ENCODE measurements around the gene LIFR.

Gene LIFR

DNA sequence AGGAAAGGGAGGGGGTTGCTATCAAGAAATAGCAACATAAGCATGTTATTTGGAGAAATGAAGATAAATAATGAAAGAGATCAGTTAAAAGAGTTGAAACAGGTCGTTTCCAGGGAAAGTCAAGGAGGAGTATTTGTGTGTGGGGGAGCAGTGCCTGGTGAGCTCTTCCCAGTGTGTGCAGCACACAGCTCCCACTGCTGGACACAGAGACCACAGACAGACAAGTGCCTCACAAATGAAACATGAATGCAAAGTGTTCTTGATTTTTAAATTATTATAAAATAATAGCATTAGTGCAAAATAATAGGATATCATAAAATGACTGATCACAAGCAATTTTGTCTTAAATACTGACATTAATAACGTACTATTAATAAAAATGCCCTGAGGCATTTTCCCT is 40.8 kb downstream of the LIFR start:
- no peak for DNase-seq

DNA sequence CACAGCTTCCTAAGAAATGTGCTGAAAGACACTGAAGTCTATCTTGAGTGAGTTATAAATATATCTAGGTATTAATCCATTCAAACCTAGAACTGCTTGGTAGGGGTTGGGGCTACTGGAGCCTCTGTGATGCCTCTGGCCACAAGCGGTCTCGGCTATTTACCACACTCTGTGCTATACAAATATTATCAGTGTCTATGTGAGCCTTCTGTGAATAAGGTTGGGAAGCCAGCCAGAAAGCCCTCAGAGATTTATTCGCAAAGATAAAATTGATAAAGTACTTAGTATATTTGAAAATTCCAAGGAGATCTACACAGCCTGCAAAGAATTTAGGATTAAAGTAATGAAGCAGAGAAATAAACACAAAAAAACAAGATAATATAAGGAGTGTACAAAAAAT is 41.4 kb downstream of the LIFR start:
- DNase-seq: no peak

DNA sequence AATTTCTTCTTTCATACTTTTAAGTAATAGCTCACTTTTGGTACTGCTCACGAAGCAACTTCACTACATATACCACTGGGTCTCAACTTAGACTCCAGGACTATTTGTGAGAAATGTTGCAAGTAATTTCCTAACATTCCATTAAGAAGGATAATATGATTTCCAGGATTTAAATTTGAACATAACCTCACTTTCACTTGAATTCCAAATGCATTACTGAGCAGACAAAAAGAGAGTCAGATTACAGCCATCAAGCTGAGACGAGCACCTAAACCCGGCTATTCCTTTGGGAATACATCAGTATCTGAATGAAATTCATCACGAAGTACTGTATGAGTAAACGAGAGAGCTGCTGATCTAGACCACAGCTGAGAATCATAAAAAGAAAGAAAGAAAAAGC is 47.3 kb downstream of the LIFR start:
- DNase-seq: no peak

DNA sequence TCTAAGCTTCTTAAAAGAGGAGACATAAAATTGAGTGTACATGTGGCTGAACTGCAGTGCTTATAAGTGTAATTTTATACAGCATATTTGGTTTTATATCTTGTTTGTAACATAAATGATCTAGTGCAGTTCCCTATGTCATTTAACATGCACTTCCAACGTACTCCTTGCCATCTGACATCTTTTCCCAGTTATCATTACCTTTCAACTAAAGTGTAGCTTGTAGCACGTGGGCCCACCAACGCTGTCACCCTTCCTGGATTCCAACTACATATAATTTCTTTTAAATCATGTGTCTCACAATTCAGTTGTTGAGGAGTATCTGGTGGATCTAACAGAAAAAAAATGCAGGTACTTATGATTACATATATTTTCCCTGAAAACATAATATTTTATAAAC is 50.1 kb downstream of the LIFR start:
- no peak for DNase-seq

DNA sequence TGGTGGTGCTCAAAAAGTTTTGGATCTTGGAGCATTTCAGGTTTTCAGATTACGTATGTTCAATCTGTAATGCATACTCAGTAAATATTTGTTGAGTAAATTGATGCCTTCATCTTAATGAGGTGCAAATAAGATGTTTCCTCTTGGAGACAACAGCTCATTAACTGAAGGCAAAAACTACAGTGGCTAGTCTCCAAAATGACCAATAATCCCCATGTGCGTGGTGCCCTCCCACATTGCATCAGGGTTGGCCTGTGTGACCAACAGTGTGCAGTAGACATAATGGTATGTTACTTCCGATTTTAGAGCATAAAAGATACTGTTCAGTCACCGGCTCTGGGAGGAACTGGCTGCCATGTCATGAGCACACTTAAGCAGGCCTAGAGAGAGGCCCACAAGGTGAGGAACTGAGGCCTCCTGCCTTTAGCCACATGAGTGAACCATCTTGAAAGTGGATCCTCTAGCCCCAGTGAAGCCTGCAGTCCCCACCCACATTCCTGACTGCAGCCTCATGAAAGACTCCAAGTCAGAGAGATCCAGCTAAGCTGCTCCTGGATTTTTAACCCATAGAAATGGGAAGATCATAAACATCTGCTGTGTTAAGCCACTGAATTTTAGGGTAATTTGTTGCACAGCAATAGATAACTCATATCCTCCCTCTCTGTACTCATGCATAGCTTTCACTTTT is 55.7 kb downstream of the LIFR start:
- no peak for DNase-seq

DNA sequence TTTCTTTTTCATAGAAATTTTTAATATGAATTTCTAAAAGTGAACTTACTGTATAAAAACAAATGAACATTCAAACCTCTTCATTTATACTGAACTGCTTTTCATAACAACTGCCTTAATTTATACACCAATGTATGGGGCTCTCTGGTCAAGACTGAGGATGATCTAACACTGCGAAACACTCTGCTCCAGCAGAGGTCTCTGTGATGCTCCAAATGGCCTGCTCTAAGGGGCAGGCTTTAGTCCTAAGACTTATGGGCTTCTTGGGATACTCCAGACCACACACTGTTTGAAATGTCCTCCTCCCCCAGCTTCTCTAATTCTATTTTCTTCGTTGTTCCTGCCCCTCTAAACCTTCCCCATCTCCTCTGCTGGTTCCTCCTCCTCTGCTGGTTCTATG is 58.5 kb downstream of the LIFR start:
- no peak for DNase-seq

DNA sequence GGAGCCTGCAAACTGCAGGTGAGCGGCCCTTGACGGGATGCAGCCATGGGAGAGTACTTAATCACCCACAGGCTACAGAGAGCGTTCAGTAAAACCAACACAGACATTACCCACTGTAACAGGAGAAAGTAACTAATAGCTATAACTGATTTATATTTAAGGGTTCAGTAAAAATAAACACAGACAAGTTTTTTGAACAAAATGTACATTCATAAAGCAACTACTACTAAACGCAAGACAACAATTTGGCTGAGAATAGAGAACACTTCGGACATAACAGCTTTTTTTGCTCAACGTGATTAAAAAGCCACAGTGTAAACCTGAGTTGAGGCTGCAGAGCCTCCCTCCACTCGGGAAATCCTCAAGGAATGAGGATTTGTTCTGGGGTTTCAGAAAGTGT is 61.7 kb downstream of the LIFR start:
- no peak for DNase-seq

DNA sequence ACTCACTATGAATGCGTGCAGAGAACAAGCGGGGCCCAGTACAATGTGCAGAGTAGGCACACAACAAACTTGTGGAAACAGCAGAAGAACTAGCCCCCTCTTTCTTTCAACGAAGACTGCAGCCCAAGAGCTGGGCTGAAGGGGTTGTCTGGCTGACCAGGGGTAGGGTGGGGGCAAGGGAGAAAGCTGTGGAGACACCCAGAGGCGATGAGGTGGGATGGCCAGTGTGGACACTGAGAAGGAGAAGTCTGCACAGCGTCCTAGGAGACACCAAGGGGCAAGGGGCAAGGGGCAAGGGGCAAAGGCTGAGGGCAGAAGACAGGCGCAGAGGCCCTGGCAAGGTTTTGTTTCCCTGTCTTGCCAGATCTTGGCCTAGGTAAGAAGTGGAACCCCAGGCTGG is 62.3 kb downstream of the LIFR start:
- DNase-seq: no peak

DNA sequence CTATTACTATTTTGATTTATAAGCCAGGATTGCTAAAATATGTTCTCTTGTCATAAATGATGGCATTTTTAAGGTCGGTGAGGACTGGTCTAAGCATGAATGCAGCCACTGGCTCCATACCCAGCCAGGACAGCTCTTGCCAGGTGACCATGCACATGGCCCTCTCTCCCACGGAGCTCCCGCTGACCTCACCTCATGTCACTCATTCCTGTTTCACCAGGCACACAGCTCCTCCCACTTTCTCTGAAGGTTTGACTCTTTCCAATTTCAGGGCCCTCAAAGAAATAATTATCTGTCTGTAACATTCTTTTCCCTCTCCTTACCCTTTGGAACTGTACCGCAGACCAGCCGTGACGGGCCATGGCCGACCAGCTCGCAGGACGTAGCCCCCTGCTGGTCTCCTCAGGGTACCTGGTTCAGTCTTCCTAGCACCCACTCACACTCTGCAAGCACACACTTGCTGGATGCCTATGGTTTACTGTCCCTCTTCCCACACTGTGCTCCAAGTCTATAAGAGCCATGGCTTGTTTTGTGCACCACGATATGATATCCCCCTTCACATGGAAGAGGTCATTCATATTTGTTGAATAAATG is 72.5 kb downstream of the LIFR start:
- DNase-seq: no peak

DNA sequence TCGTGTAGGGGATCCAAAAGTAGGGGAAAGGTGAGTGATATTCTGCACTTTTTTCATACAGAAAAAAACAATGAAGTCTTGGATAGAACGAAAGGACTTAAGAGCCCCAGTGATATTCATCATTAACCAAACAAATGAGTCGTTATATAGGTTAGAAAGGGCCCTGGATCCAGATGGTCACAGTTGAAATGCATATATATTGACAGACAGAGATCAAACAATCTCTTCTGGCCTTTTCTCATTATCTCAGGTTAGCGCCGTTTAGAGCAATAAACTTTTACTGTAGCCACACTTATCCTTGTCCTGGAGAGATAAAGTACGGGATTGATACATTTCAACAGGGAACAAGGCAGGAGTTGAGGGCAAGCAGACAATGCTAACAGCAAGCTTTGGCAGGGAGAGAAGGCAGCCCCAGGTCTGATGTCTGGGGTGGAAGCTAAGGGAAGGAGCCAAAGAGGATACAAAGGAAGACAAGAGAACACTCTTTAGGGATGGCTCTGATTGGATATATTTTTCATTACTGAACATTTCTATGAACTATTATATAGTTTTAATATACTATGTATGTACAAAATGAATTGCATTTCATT is 77.0 kb downstream of the LIFR start:
- no peak for DNase-seq

DNA sequence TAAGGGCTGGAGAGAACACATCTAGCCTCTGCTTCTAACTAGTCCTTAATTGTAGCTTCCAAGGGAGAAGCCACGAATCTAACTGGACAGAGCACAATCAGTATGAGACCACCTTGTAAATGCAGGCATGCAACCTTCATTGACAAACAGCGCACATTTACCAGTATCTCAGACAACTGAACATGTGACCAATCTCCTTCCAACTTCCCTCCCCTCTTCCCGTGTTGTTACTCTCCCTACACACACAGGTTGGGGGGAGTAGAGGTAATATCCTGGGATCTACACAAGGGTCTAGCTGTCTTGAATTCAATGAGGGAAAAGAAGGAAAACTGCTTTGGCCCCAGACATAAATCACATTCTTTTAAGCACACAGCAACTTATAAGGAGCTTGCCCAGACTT is 77.6 kb downstream of the LIFR start:
- DNase-seq: no peak

DNA sequence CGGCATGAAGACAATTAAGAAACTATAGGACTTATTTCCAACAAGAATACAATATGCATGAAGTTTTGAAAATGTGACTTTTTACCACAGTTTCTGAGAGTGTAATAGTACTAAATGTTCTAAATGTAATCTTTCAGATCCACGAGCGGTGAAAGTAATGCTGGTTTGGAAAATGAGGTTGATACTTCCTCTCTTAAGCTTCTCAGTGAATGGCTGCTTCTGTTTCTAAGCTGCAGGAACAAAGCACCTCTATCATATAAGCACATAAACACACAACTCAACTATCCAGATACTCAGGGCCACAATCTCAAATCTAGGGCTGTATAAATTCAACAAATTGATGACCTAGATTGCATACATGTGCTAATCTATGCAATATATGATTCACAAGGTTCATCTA is 78.3 kb downstream of the LIFR start:
- no peak for DNase-seq

DNA sequence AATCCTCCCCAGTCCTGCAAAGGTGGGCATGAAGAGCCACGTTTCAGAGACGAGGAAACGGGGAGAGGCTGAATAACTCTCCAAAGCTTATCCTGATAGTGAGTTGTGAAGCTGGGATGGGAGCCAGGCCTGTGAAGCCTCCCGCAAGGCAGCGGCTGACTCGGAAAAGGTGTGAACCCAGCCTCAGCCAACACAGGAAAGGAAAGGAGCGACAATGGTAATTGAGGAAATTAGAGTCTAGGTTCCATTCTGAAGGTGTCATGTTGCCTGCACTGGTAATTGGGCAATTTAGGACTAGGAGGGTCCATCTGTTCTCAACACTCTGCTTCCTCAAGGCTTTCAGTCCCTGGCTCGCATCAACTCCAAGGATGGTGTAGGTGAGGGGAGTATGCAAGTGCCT is 83.4 kb downstream of the LIFR start:
- DNase-seq: no peak

DNA sequence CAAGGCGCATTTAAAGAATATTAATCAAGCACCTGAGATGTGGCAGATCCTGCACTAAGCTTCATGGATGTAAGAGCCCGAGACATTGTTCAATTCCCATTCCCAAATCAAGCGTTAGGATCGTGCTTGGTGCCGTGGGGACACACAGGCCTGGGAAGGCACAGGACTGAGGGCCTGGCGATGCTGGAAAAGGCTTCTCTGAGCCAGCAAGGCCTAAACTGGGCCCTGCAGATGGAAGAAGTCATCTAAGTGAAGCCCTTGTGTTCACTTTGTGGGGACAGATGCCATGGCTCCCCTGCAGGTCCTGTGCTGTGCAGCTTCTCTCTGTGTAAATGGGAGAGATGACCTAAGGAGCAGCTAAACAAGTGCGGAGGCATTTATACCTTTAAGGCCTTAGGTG is 83.9 kb downstream of the LIFR start:
- no peak for DNase-seq

DNA sequence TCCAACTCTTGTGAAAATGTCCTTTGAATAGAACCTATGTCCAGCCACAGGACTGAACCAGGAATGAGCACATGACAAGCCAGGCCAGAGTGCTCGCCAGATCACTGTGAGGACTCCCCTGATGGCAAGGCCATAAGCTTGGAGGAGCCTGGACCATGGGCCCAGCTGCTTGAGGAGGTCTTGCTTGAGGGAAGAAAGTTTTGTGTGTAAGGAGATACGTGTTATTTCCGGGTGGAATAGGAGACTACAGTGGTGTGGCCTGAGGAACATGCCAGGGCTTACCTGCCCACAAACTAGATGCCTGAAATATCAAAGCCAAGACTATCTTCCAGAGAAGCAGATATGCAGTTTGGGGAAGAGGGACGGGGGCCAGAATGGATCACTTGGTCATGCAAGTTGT is 84.7 kb downstream of the LIFR start:
- DNase-seq: no peak

DNA sequence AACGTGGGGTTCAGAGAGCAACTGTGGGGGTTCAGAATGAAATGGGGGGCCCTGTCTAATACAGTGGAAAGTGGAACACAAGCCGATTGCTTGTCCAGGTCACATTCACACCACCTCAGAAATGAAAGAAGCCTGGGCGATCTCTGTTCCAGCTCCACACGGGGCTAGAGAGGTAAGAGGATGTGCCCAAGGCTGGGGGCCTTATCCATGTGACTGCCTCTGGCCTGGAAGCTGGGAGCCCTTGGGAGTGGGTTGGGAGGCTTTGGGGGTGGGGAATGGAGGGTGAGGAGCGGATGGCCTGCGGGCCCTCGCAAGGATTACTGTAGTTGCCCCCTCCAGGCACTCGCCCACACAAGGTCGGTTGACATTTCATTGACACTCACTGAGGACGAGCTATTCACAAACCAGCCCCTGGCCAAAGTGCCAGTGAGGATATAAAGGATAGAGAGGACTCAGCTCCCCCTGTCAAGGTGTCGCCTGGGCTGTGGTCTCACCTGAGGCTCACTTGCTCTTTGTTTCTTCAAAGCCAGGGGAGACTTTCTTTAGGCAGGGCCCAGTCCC is 86.7 kb downstream of the LIFR start:
- DNase-seq: no peak

DNA sequence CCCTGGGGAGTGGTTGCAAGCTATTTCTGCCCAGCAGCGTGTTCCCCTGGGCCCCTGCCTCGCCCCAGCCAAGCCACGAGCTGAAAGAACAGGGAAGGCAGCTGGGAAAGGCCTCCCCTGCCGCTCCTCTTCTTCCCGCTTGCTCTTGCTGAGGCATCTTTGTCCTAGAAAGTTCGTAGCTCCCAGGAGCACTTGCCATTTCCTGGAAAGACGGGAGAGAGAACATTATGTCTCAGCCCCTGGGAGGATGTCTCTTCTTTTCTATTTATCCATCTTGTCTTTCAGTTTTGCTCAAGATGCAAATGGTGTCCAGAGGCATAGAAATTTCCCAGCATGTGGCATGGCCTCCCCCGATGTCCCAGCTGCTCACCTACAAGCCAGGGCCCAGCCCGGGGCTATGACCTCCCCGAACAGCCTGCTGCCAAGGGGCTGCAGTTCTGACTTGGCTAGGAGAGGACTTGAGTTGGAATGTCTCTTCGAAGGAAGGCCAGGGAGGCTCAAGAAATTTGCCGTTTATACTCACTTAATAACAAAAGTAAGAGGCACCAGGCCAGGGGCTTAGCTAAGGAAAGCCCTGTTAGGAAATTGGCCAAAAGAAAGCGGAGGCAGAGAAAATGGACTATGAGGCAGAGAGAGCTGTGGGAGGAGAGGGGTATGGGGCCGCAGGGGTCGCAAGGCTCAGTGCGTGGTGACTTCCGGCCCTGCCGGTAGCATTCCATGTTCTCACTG is 87.3 kb downstream of the LIFR start:
- DNase-seq: no peak

DNA sequence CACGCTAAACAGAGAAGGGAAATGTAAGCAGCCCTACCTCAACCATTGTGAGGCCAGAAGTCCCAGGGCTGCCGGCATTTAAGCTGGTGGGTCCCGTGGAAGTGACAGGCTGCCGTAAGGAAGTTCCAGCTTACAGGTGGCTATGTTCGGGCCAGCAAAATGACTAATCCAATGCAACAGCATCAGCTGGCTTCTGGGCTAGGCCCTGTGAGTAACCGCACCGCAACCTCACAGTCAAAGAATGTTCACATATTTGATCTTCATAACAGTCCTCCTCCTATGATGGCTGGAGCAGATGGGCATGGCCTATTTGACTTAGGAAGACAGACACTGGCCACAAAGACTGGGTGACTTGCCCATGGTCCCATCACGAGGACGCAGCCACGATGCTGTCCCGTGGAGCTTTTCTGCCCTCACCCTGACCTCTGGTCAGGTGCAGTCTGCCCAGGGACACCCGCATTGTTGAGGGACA is 88.2 kb downstream of the LIFR start:
- DNase-seq: no peak

DNA sequence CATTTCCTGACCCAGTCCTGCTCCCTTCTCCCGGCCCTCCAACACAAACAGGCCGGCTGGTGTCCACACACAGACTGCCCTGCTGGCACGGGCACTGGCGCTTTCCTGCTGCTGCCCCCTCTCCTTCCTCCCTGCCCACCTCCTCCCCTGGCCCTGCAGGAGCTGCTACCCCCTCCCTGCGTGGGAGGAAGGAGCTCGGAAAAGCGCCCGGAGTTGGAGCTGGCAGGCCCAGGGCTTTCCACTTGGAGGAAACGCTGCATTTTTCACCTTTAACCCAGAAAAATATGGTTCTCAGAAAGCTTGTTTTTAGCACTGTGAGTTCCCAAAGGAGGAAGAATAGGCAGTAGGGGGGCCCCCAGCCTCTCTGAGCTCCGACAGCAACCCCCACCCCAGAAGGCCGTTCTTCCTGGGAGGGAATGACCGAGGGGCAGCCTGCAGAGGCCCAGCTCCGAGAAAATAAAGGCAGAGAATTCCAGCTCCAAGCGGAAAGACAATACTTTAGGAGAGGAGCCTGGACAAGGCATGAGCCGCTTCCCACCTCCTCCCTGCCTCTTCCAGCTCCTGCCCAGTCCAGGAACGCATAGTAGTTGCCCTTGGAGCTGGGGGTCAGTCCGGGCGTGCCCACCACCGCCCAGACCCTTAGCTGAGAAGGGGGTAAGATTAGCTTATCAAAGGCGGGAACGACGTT is 88.9 kb downstream of the LIFR start:
- DNase-seq: no peak

DNA sequence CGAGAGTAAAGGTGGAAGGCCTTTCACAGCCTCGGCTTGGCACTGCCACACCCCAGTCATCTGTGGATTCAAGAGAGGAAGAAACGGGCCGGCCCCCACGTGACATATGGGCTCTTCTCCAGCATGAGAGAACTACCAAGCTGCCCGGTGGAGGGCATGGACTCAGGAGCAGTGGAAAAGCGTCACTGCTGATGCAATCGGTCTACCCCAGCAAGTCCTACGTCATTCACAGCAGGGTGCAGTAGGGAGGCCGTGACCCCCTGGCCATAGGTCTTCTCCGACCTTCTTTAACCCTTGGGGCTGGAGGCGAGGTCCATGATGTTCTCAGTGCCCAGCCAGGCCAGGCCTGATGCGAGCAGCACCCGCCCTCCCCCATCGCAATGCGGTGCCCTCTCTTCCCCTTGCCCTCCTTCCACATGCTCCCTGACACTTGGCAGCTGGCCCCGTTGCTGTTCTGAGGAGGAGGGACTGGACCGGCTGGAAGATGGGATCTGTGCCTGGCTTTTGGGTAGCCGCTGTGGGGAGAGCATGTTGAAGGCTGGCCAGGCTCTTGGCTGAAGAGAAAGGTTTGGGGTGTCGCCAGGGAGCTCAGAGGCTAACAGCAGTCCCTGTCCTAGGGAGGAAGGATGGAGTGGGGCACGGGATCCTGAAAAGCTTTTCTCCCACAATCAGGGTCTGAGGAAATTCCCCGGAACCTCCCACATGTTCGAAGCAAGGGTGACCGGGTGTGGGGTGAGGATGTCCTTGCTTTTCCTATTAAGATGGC is 89.8 kb downstream of the LIFR start:
- DNase-seq: no peak

DNA sequence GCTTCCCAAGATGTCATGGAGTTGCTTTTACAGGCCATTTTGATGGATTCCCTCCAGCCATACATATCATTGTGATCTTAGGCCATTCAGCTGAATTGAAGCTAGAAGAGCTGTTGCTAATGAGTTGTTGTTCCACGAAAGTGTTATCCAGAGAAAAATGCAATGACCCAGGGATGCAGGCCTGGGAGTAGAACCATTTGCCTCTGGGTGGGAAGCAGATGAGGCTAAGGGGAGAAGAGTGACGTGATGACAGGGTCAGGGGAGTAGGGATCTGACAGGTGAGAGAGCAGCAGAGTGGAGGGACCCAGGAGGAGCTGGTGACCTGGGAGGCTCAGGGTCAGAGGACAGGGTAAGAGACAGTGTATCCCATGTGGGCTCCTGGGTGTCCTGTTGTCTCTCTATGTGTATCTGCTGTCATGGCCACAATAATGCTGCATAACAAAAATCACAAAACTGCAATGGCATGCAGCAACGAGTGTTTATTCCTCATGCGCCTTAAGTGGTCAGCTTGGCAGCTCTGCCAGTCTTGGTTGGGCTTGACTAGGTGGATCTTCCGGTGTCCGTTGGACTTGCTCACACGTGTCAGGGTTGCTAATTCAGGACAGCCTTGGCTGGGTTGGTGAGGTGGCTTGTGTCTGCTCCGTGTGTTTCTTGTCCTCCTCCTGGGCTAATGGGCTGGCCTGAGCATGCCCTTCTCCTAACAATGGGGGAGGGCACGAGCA is 90.6 kb downstream of the LIFR start:
- no peak for DNase-seq

DNA sequence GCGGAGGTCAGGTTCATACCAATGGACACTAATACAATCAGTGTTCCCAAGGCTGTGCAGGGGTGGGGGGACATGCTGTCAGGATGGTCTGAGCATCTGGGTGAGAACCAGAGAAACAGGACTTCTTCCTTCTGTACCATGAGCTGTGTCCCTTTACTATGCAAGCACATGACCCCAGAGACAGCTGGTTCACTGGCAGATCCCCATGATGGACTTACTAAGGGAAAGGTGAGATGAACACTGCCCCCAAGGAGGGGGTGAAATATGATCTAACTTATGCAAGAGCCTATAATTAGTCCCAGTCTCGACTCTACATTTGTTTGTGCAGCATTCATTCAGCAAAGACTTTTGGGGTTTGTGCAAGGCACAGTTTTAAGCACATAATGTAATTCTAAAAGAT is 91.4 kb downstream of the LIFR start:
- DNase-seq: no peak
